Endothelial cell of umbilical vein (primary cell): ENCODE data around the gene FOXP1.

ENCODE experiments used
- CTCF ChIP-seq, 2 donors: IDR thresholded peaks; 1 replicate in 1 of 2; 2 replicates in 1 of 2; pipeline ENCODE4 v1.5.1; 2011; ENCODE audit warnings: low read length in 2 of 2, mild to moderate bottlenecking in 2 of 2, moderate library complexity in 2 of 2, control low read depth in 1 of 2, inconsistent platforms in 1 of 2, low read depth in 1 of 2; ENCODE audit not compliant: insufficient read depth in 1 of 2; ENCODE audit errors: extremely low read depth in 1 of 2
- EZH2 ChIP-seq: IDR thresholded peaks from 2 replicates; pipeline ENCODE4 v1.6.1; 2012; ENCODE audit warnings: borderline replicate concordance, low read depth, mild to moderate bottlenecking, moderate library complexity, low read length, inconsistent platforms; ENCODE audit not compliant: severe bottlenecking
- POLR2A ChIP-seq: IDR thresholded peaks from 2 replicates; pipeline ENCODE4 v1.6.1; 2012; ENCODE audit warnings: low read depth, mild to moderate bottlenecking, control low read depth, low read length

- TF ChIP-seq EZH2 (no peak), CTCF (IDR thresholded peaks at IDR 0.05; ENCODE audit: extremely low read depth in 1 of 2, insufficient read depth in 1 of 2, low read depth in 1 of 2, low read length in 2 of 2) (no peak), POLR2A (no peak)
Observed at GRCh38 chr3:71117572-71118247, 465.8 kb downstream of the FOXP1 start.
